PFSK-1 (cell line): ENCODE data around the gene POU5F2.

ENCODE experiments used
- SIN3A ChIP-seq: IDR thresholded peaks from 2 replicates; pipeline ENCODE4 v1.6.1; 2012; ENCODE audit warnings: mild to moderate bottlenecking, low read length, moderate library complexity, borderline replicate concordance; ENCODE audit not compliant: insufficient read depth
- TAF1 ChIP-seq: IDR thresholded peaks from 2 replicates; pipeline ENCODE4 v1.6.1; 2012; ENCODE audit warnings: low read length, control low read depth, borderline replicate concordance; ENCODE audit not compliant: insufficient read depth
- TF ChIP-seq, protein P1 (sequence below), 2 experiments: IDR thresholded peaks; 2 replicates each; pipeline versions ENCODE4 v1.6.1 to v1.8.0; 2011 to 2012; ENCODE audit warnings: low read depth in 2 of 2, low read length in 2 of 2, control low read depth in 1 of 2, inconsistent platforms in 1 of 2, mild to moderate bottlenecking in 1 of 2, moderate library complexity in 1 of 2; ENCODE audit not compliant: insufficient read depth in 1 of 2

DNA sequence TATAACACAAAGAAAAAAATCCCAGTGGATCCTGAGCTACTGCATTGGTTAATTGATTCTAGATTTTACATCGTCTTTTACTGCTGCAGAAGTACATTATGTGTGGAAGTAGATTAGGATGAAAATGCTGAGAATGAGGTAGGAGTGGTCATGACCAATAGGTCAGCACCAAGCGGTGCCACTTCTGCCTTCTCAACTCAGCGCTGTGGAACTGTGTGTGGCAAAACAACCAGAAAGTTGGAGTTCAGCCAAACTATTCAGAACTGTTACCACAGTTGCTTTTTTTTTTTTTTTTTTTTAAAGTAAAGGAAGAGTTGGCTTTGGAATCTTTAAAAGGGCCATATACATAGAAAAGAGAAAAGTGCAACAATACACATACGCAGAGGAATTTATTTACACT, 24.2 kb downstream of the POU5F2 start:
- TF ChIP-seq SIN3A = no peak
- TF ChIP-seq, protein P1, sequence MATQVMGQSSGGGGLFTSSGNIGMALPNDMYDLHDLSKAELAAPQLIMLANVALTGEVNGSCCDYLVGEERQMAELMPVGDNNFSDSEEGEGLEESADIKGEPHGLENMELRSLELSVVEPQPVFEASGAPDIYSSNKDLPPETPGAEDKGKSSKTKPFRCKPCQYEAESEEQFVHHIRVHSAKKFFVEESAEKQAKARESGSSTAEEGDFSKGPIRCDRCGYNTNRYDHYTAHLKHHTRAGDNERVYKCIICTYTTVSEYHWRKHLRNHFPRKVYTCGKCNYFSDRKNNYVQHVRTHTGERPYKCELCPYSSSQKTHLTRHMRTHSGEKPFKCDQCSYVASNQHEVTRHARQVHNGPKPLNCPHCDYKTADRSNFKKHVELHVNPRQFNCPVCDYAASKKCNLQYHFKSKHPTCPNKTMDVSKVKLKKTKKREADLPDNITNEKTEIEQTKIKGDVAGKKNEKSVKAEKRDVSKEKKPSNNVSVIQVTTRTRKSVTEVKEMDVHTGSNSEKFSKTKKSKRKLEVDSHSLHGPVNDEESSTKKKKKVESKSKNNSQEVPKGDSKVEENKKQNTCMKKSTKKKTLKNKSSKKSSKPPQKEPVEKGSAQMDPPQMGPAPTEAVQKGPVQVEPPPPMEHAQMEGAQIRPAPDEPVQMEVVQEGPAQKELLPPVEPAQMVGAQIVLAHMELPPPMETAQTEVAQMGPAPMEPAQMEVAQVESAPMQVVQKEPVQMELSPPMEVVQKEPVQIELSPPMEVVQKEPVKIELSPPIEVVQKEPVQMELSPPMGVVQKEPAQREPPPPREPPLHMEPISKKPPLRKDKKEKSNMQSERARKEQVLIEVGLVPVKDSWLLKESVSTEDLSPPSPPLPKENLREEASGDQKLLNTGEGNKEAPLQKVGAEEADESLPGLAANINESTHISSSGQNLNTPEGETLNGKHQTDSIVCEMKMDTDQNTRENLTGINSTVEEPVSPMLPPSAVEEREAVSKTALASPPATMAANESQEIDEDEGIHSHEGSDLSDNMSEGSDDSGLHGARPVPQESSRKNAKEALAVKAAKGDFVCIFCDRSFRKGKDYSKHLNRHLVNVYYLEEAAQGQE (IDR thresholded peaks at IDR 0.05; ENCODE audit: insufficient read depth in 1 of 2, low read depth in 2 of 2, low read length in 2 of 2) = no peak
- no peak for TF ChIP-seq TAF1
